HepG2 (cell line): Measurements from ENCODE around the gene DLST. TPM values are rescaled to one million over a fixed set of nuclear protein-coding genes. Genes with fewer than 3 reads are reported as not detected.

Experiments used
- AHDC1 ChIP-seq: sonication (generic); formaldehyde crosslinking; IDR thresholded peaks from 2 replicates; pipeline ENCODE4 v1.5.1; 2020; ENCODE audit warnings: mild to moderate bottlenecking, missing genetic modification reagents, borderline replicate concordance
- GPN1 ChIP-seq: sonication (generic); formaldehyde crosslinking; IDR thresholded peaks from 2 replicates; pipeline ENCODE4 v1.5.1; 2020; ENCODE audit warnings: missing genetic modification reagents, borderline replicate concordance
- HNRNPK ChIP-seq: fragments of 200-400 bp; formaldehyde crosslinking; IDR thresholded peaks from 2 replicates; pipeline ENCODE4 v1.6.1; 2018; ENCODE audit warnings: low read length, low read depth, moderate library complexity, mild to moderate bottlenecking; ENCODE audit not compliant: poor library complexity, severe bottlenecking
- KIAA2018 ChIP-seq: sonication (generic); formaldehyde crosslinking; IDR thresholded peaks from 2 replicates; pipeline ENCODE4 v1.5.0; 2020; ENCODE audit warnings: mild to moderate bottlenecking, missing genetic modification reagents, borderline replicate concordance
- TFAP4 ChIP-seq: sonication (generic); IDR thresholded peaks from 2 replicates; pipeline ENCODE4 v1.6.1; 2016; ENCODE audit warnings: low read depth, borderline replicate concordance
- ZBTB1 ChIP-seq: sonication (generic); formaldehyde crosslinking; IDR thresholded peaks from 2 replicates; pipeline ENCODE4 v1.4.0; 2020; ENCODE audit warnings: missing genetic modification reagents, borderline replicate concordance
- ZNF652 ChIP-seq: IDR thresholded peaks from 2 replicates; pipeline ENCODE4 v1.6.1; 2016; ENCODE audit warnings: low read depth, borderline replicate concordance
- polyA plus RNA-seq, 8 experiments: library from polyadenylated mRNA; depleted of rRNA in 3 of 8; stranded (reverse) in 7 of 8; unstranded in 1 of 8; fragments of >200 nt; fragmentation: Illumina TruSeq in 4 of 8; extraction: Trizol in 4 of 8; gene quantifications; 2 replicates each; pipeline versions ENCODE4 v1.2.1 to v1.2.3, GENCODE V29; 2011 to 2016; ENCODE audit warnings: low read depth in 4 of 8, missing spikeins in 1 of 8, mixed read lengths in 1 of 8; ENCODE audit not compliant: insufficient read depth in 1 of 8
- total RNA-seq, 5 experiments: library from RNA; depleted of rRNA; stranded (reverse); fragments of >200 nt; fragmentation: Illumina TruSeq; extraction: Trizol; gene quantifications; 2 replicates each; pipeline ENCODE4 v1.2.3, GENCODE V29; 2016; ENCODE audit warnings: low read depth in 1 of 5

The DLST gene
- total and polyA plus RNA-seq, 2 of the 13 experiments (the other 11 are each of a cell fraction or from before 2014, with no cell fraction given), result 56.5 to 94.3 TPM

- TF ChIP-seq KIAA2018 (no peak), HNRNPK (no peak), ZNF652 (CRISPR knock-in tag) (no peak), AHDC1 (CRISPR knock-in tag) (no peak), GPN1 (no peak), TFAP4 (no peak), ZBTB1 (CRISPR knock-in tag) (no peak)
Measured at GRCh38 chr14:74919421-74920165, 37.9 kb downstream of the DLST start (continued).
